ENCODE data around the gene GEMIN5. TPM values are rescaled to one million over a fixed set of nuclear protein-coding genes. Genes with fewer than 3 reads are reported as not detected.
A peak's percentile ranks its signal among the peaks of the same experiment; 100 is the strongest.

GEMIN5 gene
- total RNA-seq, 1 experiment from 2014 or later: 35.8 TPM

- H2BK120ac ChIP-seq (ENCODE audit: low read depth, low read length, poor library complexity, severe bottlenecking): no peak overlapping the region
- peaks cover 37 to 75% (median 75%) of the 10 kb centered on the region in 3 experiments for H3K36me3 Mint-ChIP-seq (ENCODE audit: insufficient read depth in 1 of 3, low read depth in 3 of 3)
- H3K79me1 ChIP-seq (ENCODE audit: insufficient read depth, low read depth, low read length, poor library complexity, severe bottlenecking): no peaks in the 10 kb centered on the region
- H3K23ac ChIP-seq (ENCODE audit: insufficient read length, low read depth, low read length): no peak overlapping the region
- H3K79me2 ChIP-seq (ENCODE audit: insufficient read depth, low read length): peaks cover 1% of the 10 kb centered on the region; the same call in 1 of the 2 replicates
- H3K9me3 Mint-ChIP-seq: no peaks in the 10 kb centered on the region
- H3K27me3 Mint-ChIP-seq (ENCODE audit: low read depth): no peaks in the 10 kb centered on the region; the same call in 1 of the 2 replicates
- H4K5ac ChIP-seq (ENCODE audit: insufficient read length, low read depth, low read length): no peak overlapping the region
- WGBS (ENCODE audit: extremely low coverage, insufficient read length, low lambda C conversion rate): no CpG with 5 or more reads among the region's 5 CpGs
- H3K4ac ChIP-seq (ENCODE audit: low read depth, low read length): no peak overlapping the region
- H3K4me3 Mint-ChIP-seq: no peak overlapping the region
- H3K27ac ChIP-seq (ENCODE audit: insufficient read length, low read depth, low read length): no peak overlapping the region
- no peak overlapping the region for H4K8ac ChIP-seq (replicated peaks; ENCODE audit: insufficient read length, low read depth, low read length)
- no peak overlapping the region for H2BK20ac ChIP-seq (ENCODE audit: low read depth, low read length, poor library complexity, severe bottlenecking)
- DNase-seq: peak; percentile 69
- H3K27ac Mint-ChIP-seq: peak overlapping the region in 1 of 3 experiments; percentile 28; a peak in 1 of 7 replicates
- H3K56ac ChIP-seq (ENCODE audit: insufficient read length, low read depth, low read length): no peak overlapping the region
- no peak overlapping the region for H2AK5ac ChIP-seq (ENCODE audit: insufficient read length, low read length)
- no peaks in the 10 kb centered on the region for H3K23me2 ChIP-seq (ENCODE audit: insufficient read length, low read depth, low read length, poor library complexity, severe bottlenecking)
- H3K18ac ChIP-seq (ENCODE audit: insufficient read length, low read depth, low read length): no peak overlapping the region
- no peak overlapping the region for H3K4me2 ChIP-seq (ENCODE audit: insufficient read depth, insufficient read length, low read length)
- no peaks in the 10 kb centered on the region for H3K9me3 ChIP-seq (ENCODE audit: control insufficient read depth, low read depth, low read length)
- H3K4me1 Mint-ChIP-seq: no peaks in the 10 kb centered on the region
- no peak overlapping the region for H3K14ac ChIP-seq (ENCODE audit: insufficient read depth, low read length)
- no peaks in the 10 kb centered on the region for H3K4me1 ChIP-seq (ENCODE audit: insufficient read depth, low read length)
- no peak overlapping the region for H3K9ac ChIP-seq (ENCODE audit: extremely low read depth, insufficient read length, low read length)
- H2BK12ac ChIP-seq (ENCODE audit: insufficient read length, low read depth, low read length): no peak overlapping the region
- TF ChIP-seq, protein P1, sequence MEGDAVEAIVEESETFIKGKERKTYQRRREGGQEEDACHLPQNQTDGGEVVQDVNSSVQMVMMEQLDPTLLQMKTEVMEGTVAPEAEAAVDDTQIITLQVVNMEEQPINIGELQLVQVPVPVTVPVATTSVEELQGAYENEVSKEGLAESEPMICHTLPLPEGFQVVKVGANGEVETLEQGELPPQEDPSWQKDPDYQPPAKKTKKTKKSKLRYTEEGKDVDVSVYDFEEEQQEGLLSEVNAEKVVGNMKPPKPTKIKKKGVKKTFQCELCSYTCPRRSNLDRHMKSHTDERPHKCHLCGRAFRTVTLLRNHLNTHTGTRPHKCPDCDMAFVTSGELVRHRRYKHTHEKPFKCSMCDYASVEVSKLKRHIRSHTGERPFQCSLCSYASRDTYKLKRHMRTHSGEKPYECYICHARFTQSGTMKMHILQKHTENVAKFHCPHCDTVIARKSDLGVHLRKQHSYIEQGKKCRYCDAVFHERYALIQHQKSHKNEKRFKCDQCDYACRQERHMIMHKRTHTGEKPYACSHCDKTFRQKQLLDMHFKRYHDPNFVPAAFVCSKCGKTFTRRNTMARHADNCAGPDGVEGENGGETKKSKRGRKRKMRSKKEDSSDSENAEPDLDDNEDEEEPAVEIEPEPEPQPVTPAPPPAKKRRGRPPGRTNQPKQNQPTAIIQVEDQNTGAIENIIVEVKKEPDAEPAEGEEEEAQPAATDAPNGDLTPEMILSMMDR (conservative IDR thresholded peaks at IDR 0.05): peak; percentile 45
- no peak overlapping the region for H2AFZ ChIP-seq (ENCODE audit: low read length)
- H3K27me3 ChIP-seq (ENCODE audit: insufficient read depth, low read length): no peaks in the 10 kb centered on the region
- H4K20me1 ChIP-seq (ENCODE audit: control insufficient read depth, insufficient read depth, insufficient read length): no peaks in the 10 kb centered on the region
- no peak overlapping the region for H3T11ph ChIP-seq (ENCODE audit: low read length)
- no peak overlapping the region for H2BK5ac ChIP-seq (ENCODE audit: insufficient read length, low read length)
- H4K91ac ChIP-seq (ENCODE audit: insufficient read length, low read depth, low read length): no peak overlapping the region
- no peak overlapping the region for H2BK15ac ChIP-seq (ENCODE audit: low read depth, low read length)
These were observed 69.3 kb downstream of the GEMIN5 start for GRCh38 chr5:154868702-154869101.
